ENCODE data around the gene A1BG.
"Not testable (repeated sequence)": the region's sequence is repeated elsewhere in the genome, so short reads cannot be mapped to it uniquely, and the experiment has no call there.

A1BG gene

DNA sequence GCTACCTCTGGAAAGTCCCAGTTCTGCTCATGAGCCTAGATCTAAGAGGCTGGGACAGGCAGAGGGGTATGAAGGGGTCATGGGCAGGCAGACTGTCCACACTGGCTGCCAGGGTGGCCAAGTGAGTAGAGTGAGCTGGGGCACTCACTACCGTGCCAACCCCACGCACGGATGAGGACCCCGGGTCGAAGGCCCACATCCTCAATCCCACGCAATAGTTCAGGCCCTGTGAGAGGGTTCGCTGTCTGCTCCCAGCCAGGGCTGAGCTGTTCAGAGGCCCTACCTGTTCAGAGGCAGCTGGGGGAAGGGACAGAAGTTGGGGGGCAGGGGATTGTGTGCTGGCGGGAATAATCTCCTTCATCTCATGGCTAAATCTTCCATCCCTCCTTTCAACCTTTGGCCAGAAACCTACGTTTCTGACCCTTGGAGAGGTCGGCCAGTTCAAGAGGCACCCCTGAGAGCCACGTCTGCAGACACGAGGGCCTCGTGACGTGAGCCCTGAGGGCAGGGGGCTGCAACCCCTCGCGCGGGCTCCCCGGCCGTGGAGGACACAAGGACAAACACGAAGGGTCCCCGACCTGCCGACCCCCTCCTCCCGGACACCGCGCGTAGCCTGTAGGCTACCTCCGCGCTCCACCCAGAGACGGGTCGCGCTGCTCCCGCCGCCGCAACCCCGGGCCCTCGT, 32.7 kb upstream of the A1BG start:
- no peak for DNase-seq

DNA sequence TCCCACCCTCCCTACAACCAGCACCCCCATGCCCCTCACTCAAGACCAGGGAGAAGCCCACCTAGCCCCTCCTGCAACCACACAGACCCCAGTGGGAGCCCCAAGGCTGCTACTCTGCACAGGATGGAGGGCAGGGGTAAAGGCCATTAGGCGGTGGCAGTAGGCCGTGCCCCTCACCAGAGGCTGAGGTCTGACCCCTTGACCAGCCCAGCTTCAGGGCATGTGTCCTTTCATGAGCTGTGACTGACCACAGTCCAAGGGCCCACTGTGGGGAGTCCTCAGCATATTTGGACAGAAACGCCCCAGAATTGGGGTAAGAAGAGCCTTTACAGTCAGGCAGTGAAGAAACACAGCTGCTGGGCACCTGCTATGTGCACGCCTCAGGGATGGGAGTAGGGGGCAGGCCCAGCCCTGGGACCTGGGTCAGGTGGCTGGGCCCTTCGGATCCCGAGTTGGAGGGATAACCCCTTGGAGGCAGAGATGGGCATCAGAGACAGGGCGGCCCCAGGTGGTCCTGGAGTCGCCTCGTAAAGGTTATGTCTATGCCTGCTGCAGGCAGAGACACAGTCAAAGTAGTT, 32.1 kb upstream of the A1BG start:
- DNase-seq: no peak

DNA sequence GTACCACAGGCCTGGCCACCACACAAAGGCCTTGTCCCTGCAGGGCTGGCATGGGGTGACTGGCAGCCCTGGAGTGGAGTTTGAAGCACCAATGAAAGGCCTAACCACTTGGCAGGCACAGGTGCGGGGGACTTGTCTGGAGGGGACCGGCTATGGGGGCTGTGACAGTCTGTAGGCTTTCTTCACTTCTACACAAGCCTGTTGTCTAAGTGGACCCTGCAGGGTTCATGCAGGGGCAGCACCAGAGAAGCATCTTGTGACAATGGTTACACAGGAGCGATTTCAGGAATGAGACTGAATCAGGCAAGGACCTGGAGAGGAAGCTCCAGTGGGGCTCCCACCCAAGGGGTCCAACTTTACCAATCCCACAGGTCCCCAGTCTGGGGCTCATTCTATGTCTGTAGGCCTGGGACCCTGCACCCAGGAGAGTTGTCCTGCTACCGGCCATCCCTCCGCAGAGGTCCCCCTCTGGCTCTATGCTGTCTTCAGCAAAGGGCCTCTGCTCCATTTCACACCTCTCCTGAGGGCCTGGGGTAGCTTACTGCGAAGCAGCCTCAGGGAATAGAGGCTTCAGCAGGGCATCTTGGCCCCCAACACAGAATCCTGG, 29.8 kb upstream of the A1BG start:
- no peak for DNase-seq

DNA sequence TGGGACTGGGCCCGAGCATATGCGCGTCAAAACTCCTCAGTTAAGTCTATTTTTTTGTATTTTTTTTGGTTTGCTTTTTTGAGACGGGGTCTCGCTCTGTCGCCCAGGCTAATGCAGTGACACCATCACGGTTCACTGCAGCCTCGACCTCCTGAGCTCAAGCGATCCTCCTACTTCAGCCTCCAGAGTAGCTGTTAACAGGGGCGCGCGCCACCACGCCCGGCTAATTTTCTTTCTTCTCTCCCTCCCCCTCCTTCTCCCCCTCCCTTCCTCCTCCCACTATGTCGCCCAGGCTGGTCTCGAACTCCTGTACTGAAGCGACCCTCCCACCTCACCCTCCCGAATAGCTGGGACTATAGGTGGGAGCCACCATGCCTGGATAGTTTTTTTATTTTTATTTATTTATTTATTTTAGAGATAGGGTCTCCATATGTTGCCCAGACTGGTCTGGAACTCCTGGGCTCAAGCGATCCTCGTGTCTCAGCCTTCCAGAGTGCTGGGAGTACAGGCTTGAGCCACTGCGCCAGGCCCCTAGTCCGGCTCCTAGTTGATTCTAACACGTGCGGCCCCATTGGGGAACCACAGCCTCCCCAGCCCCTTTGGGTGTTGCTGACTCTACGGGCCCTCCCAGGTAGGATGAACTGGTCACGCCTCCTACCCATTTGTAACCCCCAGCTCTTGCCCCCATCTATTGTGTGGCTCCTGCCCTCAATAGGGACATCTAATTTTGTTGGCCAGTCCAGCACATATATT, 28.3 kb upstream of the A1BG start:
- DNase-seq: no peak

DNA sequence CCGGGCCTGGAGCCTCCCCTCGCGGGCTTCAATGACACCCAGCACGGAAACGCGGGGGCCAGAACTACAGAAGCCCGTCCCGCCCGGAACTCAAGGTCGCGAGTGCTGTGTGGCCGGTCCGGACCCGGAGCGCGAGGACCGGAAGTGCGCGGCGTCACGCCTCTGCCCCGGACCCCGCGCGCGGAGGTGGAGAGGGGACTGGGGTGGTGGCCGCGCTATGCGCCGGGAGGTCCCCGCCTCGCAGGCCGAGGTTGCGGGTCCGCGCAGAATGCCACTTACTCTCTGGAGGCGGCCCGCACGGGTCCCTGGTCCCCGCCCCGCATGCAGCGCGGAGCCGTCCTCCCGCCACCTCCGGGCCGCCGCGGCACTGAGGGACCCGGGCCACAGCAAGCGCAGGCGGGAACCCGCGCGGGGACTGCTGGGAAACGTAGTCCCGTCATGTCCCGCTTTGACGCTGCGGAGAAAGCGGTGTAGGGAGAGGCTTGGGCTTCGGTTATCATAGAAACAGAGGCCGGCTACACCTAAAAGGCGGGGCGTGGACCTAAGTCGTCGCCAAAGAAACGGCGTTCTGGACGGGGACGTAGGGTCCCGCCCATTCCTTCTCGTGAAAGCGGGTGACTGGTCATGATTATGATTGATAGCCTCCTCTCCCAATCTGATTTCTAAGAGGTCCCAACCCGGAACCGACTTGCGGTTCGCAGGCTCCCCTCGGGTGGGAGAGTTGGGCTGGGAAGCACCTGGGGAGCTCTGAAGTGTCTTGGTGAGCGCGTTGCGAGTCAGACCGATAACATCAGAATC, 27.6 kb upstream of the A1BG start, which contains the start of gene ZNF837:
ZNF837 (minus strand) TSS at position 369 of the 798 bp plus-strand sequence. CDS start 11,698 bp downstream, outside the sequence.
- peak; percentile 100 for DNase-seq

DNA sequence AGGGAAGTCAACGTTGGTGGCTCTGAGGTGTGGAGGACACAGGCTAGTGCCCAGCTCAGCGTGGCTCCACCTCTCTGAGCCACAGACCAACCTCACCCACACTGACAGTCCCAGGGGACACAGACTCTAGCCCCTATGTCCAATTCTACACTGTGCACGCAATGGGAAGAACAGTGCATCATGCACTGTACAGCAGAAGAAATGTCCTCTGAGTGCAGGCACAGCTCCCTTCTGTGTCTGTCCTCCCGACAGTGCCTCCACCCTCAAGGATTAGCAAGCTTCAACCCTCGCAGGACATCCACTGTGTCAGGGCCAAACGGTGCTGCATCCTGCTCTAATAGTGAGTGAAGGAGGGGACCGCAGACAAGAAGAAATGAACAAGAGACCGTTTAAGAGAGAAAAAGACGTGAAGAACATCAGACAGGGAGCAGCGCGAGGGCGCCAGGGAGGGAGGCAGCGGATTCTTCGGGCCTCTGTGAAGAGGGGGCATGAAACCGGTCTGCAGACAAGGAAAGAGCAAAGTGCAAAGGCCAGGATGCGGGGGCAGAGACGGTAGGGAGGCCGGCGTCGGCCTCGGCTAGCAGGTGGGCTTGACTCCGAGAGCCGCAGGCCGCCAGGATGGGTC, 26.9 kb upstream of the A1BG start:
- DNase-seq: no peak

DNA sequence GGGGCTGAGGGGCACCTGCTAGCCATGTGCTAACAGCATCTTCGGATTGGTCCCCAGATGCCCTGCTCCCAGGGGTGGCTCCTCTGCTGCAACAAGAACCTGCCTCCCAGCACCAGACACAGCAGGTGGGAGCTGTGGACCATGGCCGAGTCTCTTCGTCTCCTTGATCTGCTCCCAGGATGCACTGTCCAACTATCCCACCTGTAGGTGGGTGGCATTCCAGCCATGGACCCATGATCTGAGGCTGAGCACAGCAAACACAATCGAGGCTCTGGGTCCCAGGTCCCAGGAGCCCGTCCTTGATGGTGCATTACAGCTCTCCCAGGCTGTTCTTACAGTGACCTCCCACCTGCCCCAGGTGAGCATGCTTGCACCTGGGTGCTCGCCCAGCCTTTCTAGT, 26.0 kb upstream of the A1BG start:
- no peak for DNase-seq

DNA sequence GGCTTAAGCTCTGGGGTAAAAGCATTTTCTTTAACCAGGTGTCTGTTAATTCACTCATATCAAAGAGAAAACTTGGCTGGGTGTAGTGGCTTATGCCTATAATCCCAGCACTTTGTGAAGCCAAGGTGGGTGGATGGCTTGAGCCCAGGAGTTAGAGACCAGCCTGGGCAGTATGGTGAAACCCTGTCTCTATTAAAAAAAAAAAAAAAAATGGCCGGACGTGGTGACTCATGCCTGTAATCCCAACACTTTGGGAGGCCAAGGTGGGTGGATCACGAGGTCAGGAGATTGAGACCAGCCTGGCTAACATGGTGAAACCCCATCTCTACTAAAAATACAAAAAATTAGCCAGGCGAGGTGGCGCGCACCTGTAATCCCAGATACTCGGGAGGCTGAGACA, 23.4 kb upstream of the A1BG start:
- DNase-seq: not testable (repeated sequence)

DNA sequence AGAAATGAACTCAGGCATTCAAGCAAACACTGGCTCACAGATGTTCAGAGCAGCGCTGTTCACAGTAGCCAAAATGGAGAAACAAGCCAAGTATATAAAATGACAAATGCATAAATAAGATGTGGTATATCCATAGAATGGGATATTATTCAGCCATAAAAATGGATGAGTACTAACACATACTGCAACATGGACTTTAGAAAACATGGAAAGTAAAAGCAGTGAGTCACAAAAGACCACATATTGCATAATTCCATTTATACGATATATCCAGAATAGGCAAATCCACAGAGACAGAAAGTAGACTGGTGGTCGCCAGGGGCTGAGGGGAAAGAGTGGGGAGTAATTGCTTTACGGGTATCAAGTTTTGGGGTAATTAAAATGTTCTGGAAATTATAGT, 20.9 kb upstream of the A1BG start:
- DNase-seq: no peak

DNA sequence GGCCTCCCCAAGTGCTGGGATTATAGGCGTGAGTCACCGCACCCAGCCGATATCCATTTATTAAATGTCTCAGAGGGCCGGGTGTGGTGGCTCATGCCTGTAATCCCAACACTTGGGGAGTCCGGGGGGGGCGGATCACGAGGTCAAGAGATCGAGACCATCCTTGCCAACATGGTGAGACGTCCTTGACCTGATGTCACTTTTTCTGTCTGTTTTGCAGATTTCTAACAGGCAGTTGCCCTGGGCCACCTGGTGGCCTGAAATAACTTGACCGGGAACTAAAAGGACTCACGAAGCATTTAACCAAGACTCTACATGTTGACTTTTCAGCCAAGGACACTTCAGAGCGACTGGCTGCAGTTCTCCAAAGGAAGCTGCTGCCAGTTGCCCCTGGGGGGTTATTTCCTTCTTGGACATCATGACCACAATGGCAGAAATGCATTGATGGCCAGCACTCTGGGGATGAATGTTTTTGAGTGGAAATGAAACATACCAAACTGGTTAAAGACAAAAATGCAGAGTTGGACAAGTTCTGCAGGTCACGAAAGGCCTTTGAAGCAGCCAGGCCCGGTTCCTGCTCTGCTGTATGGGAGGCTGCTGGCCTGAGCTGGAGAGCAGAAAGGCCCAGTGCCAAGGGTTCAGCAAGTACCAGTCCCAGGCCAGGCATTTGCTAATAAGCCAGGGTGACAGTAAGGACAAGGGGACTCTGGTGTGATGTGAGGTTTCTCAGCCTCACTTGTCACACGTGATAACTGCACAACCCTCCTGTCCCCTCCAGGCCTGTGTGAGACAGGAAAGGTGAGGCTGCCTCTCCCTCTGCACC, 19.2 kb upstream of the A1BG start:
- no peak for DNase-seq

DNA sequence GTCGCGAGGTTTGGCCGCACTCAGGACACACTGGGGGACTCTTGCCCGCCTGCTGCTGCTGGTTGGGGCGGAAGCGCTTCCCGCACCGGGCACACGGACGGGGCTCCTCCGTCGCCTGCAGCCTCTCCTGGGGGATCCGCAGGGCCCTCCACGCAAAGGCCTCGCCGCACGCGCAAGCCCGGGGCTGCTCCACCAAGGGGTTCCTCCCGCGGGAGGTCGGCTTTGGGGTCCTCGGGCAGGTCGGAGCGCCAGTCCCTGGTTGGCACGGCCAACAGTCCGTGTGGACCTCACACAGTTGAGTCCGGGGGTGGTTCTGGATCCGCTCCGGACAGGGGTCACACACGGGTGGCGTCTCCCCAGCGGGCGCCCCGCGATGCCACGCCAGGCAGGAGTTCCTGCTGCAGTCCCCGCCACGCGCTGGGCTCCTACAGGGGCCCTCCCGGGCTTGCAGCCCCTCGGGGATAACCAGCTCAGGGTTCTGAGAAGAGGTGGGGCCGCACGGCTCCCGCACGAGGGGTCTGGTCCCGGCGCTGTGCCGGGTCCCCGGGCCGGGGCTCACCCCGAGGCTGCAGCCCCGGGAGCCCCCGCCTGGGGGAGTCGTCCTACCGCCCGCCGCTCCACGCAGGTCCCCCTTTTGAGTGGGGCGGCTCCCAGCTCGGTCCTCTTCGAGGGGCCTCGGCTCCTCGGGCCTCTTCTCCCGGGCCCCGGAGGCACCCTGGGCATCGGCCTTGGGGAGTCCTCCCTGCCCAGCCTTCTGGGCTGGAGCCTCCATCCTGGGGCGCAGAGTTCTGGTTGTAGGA, 15.5 kb upstream of the A1BG start:
- DNase-seq: no peak

DNA sequence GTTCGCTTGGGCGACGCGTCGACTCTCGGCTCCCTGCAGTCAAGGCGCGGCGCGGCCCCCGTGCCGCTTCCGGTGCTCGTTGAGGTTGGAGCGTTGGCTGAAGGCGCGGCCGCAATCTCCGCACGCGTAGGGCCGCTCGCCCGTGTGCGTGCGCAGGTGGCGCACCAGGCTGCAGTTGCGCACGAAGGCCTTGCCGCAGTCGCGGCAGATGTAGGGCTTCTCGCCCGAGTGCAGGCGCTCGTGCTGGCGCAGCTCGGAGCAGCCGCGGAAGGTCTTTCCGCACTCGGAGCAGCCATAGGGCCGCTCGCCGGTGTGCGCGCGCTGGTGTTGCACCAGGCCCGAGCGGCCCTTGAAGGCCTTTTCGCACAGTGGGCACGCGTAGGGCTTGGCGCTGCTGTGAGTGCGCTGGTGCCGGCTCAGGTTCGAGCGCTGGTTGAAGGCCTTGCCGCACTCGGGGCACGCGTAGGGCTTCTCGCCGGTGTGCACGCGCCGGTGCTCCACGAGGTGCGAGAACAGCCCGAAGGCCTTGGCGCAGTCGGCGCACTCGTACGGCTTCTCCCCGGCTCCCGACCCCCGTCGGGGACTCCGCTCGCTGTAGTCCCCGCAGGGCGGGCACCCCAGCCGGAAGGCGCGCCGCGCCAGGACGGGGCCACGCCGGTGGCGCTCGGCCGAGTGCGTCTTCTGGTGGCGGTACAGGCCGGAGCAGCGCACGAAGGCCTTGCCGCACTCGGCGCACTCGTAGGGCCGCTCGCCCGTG, 14.6 kb upstream of the A1BG start:
- DNase-seq: no peak

DNA sequence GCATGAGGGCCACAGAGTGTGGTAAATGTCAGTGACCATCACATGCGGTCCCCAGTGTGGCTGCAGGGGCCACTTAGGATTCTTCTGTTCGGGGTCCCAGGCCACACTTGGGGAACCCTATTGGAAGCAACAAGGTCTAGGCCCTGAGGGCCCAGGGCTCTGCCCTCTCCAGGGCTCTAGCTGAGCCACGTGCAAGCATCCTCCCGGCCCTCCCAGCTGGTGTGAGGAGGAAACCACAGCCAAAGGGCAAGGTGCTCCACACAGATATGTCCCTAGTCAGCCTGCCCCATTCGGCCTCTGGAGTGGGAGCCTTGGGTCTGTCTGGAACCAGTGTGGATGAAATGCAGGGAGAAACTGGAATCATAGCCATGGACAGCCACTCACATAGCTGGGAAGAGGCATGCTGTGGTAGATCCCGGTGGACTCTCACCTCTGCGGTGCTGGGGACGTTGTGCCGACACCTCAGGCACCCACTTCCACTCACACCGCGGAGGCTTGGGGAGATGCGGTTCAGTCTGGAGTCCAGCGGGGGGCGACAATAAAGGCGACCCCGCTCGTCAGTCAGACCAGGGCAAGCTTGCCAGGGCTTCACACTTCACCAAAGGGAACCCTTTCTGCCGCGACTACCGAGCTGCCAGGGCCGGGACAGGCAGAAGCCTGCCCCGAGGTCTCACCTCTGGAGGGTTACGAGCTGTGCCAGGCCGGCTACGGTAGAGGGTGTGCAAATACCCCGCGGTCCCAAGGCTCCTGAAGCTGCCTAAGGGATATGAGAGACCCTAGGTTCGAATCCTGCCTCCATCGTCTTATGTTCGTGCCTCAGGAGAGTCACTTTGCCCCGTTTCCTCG, 13.5 kb upstream of the A1BG start:
- DNase-seq: no peak

DNA sequence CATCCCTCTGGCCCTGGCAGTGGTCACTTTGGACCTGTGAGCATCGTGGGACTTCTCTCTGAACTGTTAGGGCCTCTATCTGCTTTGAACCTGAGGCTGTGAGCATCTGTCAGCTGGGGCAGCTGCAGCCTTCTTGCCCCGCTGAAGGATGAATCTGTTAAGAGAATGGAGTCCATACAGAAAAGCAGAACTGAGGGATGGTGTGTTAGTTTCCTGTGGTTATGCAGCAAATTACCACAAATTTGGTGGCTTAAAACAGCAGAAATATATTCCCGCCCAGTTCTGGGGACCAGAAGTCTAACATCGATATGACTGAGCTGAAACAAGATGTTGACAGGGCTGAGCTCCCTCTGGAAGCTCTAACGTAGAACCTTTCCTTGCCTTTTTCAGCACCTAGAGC, 10.9 kb upstream of the A1BG start:
- DNase-seq: no peak

DNA sequence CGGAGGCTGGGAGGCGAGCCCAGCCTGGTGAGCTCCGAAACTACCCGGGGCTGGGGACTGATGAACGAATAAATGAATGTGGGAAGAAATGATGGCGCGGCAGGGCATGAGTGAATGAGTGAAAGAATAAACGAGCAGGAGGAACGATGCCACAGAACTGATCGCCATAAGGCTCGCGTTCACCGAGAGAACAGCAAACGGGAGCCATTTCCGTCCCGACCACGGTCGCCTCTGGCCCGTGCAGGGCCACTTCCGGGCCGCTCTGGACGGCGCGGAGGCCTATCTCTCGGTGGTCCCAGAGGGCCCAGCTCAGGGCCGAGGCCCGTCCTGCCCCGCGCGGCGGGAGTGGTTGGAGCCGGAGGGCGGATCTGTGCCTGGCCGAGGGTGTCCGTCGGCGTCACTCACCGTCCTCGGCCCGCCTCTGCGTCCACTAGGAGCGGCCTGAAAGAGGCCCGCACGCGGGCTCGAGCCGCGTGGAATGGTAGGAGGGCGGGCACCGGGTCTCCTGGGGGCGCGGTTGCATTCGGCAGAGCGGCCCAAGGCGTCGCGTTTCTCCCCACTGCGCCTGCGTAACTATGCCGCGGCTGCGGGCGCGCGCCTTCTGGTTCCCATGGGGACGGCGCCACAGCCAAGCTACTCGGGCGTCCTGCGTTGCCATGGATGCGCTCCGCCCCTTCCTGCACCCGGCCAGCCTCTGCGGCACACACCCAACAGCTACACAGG, 9.1 kb upstream of the A1BG start, which contains the start of gene ZNF497:
ZNF497 (minus strand) TSS at position 480 of the 723 bp plus-strand sequence. CDS start 5,116 bp downstream, outside the sequence.
- peak; percentile 94 for DNase-seq

DNA sequence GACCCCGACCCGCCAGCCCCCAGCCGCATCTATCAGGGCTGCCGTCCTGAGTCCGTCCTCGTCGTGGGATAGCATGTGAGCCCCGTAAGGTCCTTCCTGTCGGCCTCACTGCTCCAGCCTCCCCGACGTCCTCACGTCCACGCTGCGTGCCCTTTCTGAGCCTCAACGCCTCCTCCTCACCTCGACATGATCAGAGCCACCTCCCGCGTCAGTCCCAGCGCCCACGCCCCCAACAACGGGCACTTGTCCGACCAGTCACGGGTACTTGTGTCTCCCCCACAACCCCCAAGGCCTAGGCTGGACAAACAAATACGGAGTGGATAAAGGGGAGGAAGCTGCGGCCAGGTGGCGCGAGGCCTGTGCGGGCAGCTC, 8.6 kb upstream of the A1BG start:
- DNase-seq: peak; percentile 23

DNA sequence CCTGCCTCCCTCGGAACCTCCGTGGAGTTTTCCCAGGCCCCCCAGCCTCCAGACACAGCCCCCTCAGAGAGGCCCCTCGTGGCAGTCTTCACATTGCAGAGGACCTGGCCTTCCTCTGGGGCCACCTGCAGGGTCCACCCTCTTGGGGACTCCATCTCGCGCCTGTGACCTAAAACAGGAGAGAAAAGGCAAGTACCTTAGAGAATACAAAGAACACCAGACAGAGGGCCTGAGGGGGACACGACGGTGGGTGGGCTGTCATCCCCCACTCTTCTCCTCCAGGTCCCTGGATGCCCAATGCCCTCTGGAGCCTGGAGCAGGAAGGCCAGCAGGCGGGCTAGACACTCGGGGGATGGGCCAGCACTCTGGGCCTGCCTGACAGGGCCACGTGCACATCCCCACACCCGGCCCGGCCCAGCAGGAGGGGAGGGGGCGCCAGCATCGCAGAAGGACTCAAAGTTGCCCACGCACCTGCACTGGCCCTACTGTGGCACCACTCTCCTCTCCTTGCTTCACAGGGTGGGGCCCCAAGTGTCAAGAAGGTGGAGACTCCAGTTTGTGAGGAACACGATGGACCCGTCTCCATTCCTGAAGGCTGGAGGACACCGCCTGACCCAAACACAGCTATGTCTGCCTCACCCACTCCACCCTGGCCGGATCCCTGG, 4.3 kb upstream of the A1BG start:
- no peak for DNase-seq
